Keratinocyte (primary cell): ENCODE data around the gene ATXN2. TPM values are rescaled to one million over a fixed set of nuclear protein-coding genes. Genes with fewer than 3 reads are reported as not detected.

Experiments used
- DNase-seq: peaks from one replicate; pipeline ENCODE4 v3.0.0-alpha.2; 2011; ENCODE audit warnings: low read depth, missing footprints, low spot score
- FAIRE-seq: peaks from 2 replicates; lab custom pipeline; 2011; peaks lifted over from hg19 to GRCh38; lab: Jason Lieb, UNC
- H2AFZ ChIP-seq: 2 replicates; pipeline ENCODE4 v1.6.0; 2012; ENCODE audit warnings: low read length, control low read depth, inconsistent platforms; ENCODE audit not compliant: control insufficient read depth
- H3K27ac ChIP-seq: 2 replicates; pipeline ENCODE4 v1.5.1; 2011; ENCODE audit warnings: low read length; ENCODE audit not compliant: control insufficient read depth, insufficient read depth
- H3K27me3 ChIP-seq: 3 replicates; pipeline ENCODE4 v1.6.0; 2011; ENCODE audit warnings: low read length; ENCODE audit not compliant: control insufficient read depth, insufficient read depth; ENCODE audit errors: extremely low read depth
- H3K36me3 ChIP-seq, 2 experiments: 2 replicates in 1 of 2; 3 replicates in 1 of 2; pipeline ENCODE4 v1.5.1; 2011; ENCODE audit warnings: low read length in 2 of 2, mild to moderate bottlenecking in 1 of 2; ENCODE audit not compliant: control insufficient read depth in 2 of 2, insufficient read depth in 2 of 2; ENCODE audit errors: extremely low read depth in 1 of 2
- H3K4me1 ChIP-seq: 3 replicates; pipeline ENCODE4 v1.5.1; 2011; ENCODE audit warnings: low read length; ENCODE audit not compliant: control insufficient read depth, insufficient read depth; ENCODE audit errors: extremely low read depth
- H3K4me2 ChIP-seq: 3 replicates; pipeline ENCODE4 v1.6.0; 2011; ENCODE audit warnings: low read depth, low read length; ENCODE audit not compliant: control insufficient read depth, insufficient read depth; ENCODE audit errors: extremely low read depth
- H3K4me3 ChIP-seq, 3 experiments: fragments of 200-600 bp in 1 of 3; sonication (generic) in 1 of 3; 2 replicates in 2 of 3; 3 replicates in 1 of 3; pipeline ENCODE4 v1.5.1; 2011 to 2016; ENCODE audit warnings: low read length in 3 of 3, mild to moderate bottlenecking in 3 of 3, control low read depth in 2 of 3, inconsistent platforms in 1 of 3, low read depth in 1 of 3, mixed read lengths in 1 of 3, mixed run types in 1 of 3, moderate library complexity in 1 of 3; ENCODE audit not compliant: control insufficient read depth in 2 of 3, insufficient read depth in 2 of 3; ENCODE audit errors: extremely low read depth in 1 of 3
- H3K79me2 ChIP-seq: 2 replicates; pipeline ENCODE4 v1.6.0; 2012; ENCODE audit warnings: low read length; ENCODE audit not compliant: control insufficient read depth, insufficient read depth
- H3K9ac ChIP-seq: 3 replicates; pipeline ENCODE4 v1.6.0; 2011; ENCODE audit warnings: low read length; ENCODE audit not compliant: control insufficient read depth, insufficient read depth; ENCODE audit errors: extremely low read depth
- H3K9me1 ChIP-seq: 3 replicates; pipeline ENCODE4 v1.6.0; 2011; ENCODE audit warnings: low read length; ENCODE audit not compliant: control insufficient read depth, insufficient read depth; ENCODE audit errors: extremely low read depth
- H3K9me3 ChIP-seq: 2 replicates; pipeline ENCODE4 v1.5.1; 2012; ENCODE audit warnings: low read depth, low read length; ENCODE audit not compliant: control insufficient read depth
- H4K20me1 ChIP-seq: 3 replicates; pipeline ENCODE4 v1.6.0; 2011; ENCODE audit warnings: low read length; ENCODE audit not compliant: control insufficient read depth, insufficient read depth; ENCODE audit errors: extremely low read depth
- EZH2 ChIP-seq: IDR thresholded peaks from one replicate; pipeline ENCODE4 v1.6.1; 2012; ENCODE audit warnings: inconsistent platforms, mild to moderate bottlenecking, low read length, moderate library complexity
- dilution Hi-C: fragments of 300-500 bp; cut with MboI; formaldehyde crosslinking; loops from one replicate; pipeline ENCODE4 v1.7.0; 2020; ENCODE audit warnings: low sequenced_read_pairs; ENCODE audit not compliant: extremely low pct_ligation_motif_present
- polyA plus RNA-seq, 5 experiments: library from polyadenylated mRNA; depleted of rRNA in 3 of 5; stranded (reverse) in 3 of 5; stranded (forward) in 1 of 5; unstranded in 1 of 5; fragments of >200 nt; gene quantifications; 1 replicate in 1 of 5; 2 replicates in 3 of 5; 3 replicates in 1 of 5; pipeline versions ENCODE4 v1.2.1 to v1.2.3, GENCODE V29; 2011 to 2012; ENCODE audit warnings: missing spikeins in 2 of 5, low read depth in 1 of 5, low replicate concordance in 1 of 5
- TF ChIP-seq, protein P1 (sequence below), 3 experiments: IDR thresholded peaks in 1 of 3; conservative IDR thresholded peaks in 1 of 3; optimal IDR thresholded peaks in 1 of 3; 2 replicates in 2 of 3; 3 replicates in 1 of 3; pipeline versions ENCODE3 to v1.5.1; 2011; ENCODE audit warnings: low read length in 3 of 3, mild to moderate bottlenecking in 3 of 3, moderate library complexity in 2 of 3, control low read depth in 1 of 3, inconsistent platforms in 1 of 3; ENCODE audit not compliant: insufficient read depth in 2 of 3; ENCODE audit errors: extremely low read depth in 1 of 3

Gene ATXN2
- polyA plus RNA-seq, 1 donor (not counting 4 experiments of a cell fraction or from before 2014, with no cell fraction given), result 19.6 TPM

DNA sequence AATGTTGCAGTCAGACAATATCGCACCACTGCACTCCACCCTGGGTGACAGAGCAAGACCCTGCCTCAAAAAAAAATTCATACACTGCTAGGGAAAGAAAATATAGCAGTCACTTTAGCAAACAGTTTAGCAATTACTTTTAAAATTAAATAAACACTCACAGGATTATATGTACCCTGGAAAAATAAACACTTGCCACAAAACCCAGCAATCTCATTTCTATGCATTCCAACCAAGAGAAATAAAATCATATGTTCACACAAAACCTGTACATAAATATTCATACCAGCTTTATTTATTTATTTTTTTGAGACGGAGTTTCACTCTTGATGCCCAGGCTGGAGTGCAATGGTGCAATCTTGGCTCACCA, 20.2 kb downstream of the ATXN2 start:
- Histone ChIP-seq H3K4me1 (peaks cover 9% of the 10 kb centered on the region), H3K9me1 (peaks cover 2% of the 10 kb centered on the region), H3K36me3 (peaks cover 0 to 2% of the 10 kb centered on the region in 2 experiments), H3K4me3 (no peak overlapping the region), H3K27ac (no peak overlapping the region), H3K27me3 (no peaks in the 10 kb centered on the region), H3K4me2 (no peak overlapping the region), H3K9ac (no peak overlapping the region), H3K79me2 (peaks cover 90% of the 10 kb centered on the region), H4K20me1 (peaks cover 3% of the 10 kb centered on the region), H2AFZ (no peak overlapping the region), H3K9me3 (no peaks in the 10 kb centered on the region)
- TF ChIP-seq, protein P1, sequence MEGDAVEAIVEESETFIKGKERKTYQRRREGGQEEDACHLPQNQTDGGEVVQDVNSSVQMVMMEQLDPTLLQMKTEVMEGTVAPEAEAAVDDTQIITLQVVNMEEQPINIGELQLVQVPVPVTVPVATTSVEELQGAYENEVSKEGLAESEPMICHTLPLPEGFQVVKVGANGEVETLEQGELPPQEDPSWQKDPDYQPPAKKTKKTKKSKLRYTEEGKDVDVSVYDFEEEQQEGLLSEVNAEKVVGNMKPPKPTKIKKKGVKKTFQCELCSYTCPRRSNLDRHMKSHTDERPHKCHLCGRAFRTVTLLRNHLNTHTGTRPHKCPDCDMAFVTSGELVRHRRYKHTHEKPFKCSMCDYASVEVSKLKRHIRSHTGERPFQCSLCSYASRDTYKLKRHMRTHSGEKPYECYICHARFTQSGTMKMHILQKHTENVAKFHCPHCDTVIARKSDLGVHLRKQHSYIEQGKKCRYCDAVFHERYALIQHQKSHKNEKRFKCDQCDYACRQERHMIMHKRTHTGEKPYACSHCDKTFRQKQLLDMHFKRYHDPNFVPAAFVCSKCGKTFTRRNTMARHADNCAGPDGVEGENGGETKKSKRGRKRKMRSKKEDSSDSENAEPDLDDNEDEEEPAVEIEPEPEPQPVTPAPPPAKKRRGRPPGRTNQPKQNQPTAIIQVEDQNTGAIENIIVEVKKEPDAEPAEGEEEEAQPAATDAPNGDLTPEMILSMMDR (optimal IDR thresholded peaks at IDR 0.05 in 1 of 3, IDR thresholded peaks at IDR 0.05 in 1 of 3, conservative IDR thresholded peaks at IDR 0.05 in 1 of 3; ENCODE audit: extremely low read depth in 1 of 3, insufficient read depth in 2 of 3, low read length in 3 of 3), result no peak
- TF ChIP-seq EZH2, result no peak
- no peak for DNase-seq
- no peak for FAIRE-seq
- dilution Hi-C loops, result no loop called here

DNA sequence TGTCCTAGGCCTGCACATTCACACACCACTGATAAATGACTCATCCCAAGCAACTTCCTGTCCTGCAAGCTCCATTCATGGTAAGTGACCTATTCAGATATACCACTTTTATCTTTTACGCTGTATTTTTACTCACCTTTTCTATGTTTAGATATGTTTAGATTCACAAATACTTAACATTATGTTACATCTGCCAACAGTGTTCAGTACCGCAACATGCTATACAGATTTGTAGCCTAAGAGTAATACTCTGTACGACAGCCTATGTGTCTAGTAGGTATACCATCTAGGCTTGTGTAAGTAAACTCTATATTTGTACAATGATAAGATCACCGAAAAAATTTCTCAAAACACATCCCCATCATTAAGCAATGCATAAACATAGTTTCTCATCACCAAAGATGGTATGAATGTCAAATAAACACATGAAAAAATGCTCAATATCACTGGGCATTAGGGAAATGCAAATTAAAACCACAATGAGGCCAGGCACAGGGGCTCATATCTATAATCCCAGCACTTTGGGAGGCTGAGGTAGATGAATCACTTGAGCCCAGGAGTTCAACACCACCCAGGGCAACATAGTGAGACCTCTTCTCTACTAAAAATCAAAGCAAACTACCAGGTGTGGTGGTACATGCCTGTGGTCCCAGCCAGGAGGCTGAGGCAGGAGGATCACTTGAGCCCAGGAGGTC, 20.7 kb downstream of the ATXN2 start:
- Histone ChIP-seq H3K36me3 (peaks cover 0 to 2% of the 10 kb centered on the region in 2 experiments), H2AFZ (no peak overlapping the region), H3K4me2 (no peak overlapping the region), H3K27me3 (no peaks in the 10 kb centered on the region), H3K27ac (no peak overlapping the region), H3K9me1 (peaks cover 2% of the 10 kb centered on the region), H4K20me1 (peaks cover 3% of the 10 kb centered on the region), H3K79me2 (peaks cover 90% of the 10 kb centered on the region), H3K4me1 (peaks cover 9% of the 10 kb centered on the region), H3K9me3 (no peaks in the 10 kb centered on the region), H3K4me3 (no peak overlapping the region), H3K9ac (no peak overlapping the region)
- FAIRE-seq, result no peak
- no peak for TF ChIP-seq EZH2
- TF ChIP-seq, protein P1 (optimal IDR thresholded peaks at IDR 0.05 in 1 of 3, IDR thresholded peaks at IDR 0.05 in 1 of 3, conservative IDR thresholded peaks at IDR 0.05 in 1 of 3; ENCODE audit: extremely low read depth in 1 of 3, insufficient read depth in 2 of 3, low read length in 3 of 3), result no peak
- DNase-seq, result no peak
- dilution Hi-C loops, result no loop called here
